ENCODE data around the gene MYPOP.

- TF ChIP-seq CTCF (conservative IDR thresholded peaks at IDR 0.05; ENCODE audit: low read length) (no peak), EZH2phosphoT487 (IDR thresholded peaks at IDR 0.05; ENCODE audit: borderline replicate concordance, low read depth, low read length) (no peak)
These were observed 32.9 kb upstream of the MYPOP start for GRCh38 chr19:45935267-45935666.
